Measurements from ENCODE around the gene PCBD2.
"Not testable (repeated sequence)": the region's sequence is repeated elsewhere in the genome, so short reads cannot be mapped to it uniquely, and the experiment has no call there.

PCBD2 gene

GRCh38 chr5:134963098-134963497 is 58.2 kb downstream of the PCBD2 start:
- DNase-seq (ENCODE audit: low read depth in 2 of 2): no peak

- DNase-seq (ENCODE audit: low read depth in 2 of 2): no peak
Measured at GRCh38 chr5:134964359-134965270, 59.7 kb downstream of the PCBD2 start.

- DNase-seq (ENCODE audit: low read depth in 2 of 2): no peak
Measured at GRCh38 chr5:134965271-134965825, 60.4 kb downstream of the PCBD2 start.

- DNase-seq (ENCODE audit: low read depth in 2 of 2): no peak
Measured at GRCh38 chr5:134967607-134968006, 62.7 kb downstream of the PCBD2 start, which contains the start of gene CATSPER3. Gene CATSPER3 (plus strand): TSS chr5:134967907. CDS start chr5:134967992, 85 bp downstream.

- no peak for DNase-seq (ENCODE audit: low read depth in 2 of 2)
Measured at GRCh38 chr5:134968055-134968454, 63.1 kb downstream of the PCBD2 start.

GRCh38 chr5:134969166-134969565 is 64.2 kb downstream of the PCBD2 start:
- no peak for DNase-seq (ENCODE audit: low read depth in 2 of 2)

GRCh38 chr5:134975078-134975715 is 70.3 kb downstream of the PCBD2 start:
- DNase-seq (ENCODE audit: low read depth in 2 of 2): no peak

GRCh38 chr5:134975843-134976242 is 70.9 kb downstream of the PCBD2 start:
- no peak for DNase-seq (ENCODE audit: low read depth in 2 of 2)

- DNase-seq (ENCODE audit: low read depth in 2 of 2): no peak
Measured at GRCh38 chr5:134976841-134977240, 71.9 kb downstream of the PCBD2 start.

GRCh38 chr5:134979416-134979815 is 74.5 kb downstream of the PCBD2 start:
- no peak for DNase-seq (ENCODE audit: low read depth in 2 of 2)

- no peak for DNase-seq (ENCODE audit: low read depth in 2 of 2)
Measured at GRCh38 chr5:134982230-134982629, 77.3 kb downstream of the PCBD2 start.

GRCh38 chr5:134989266-134989830 is 84.4 kb downstream of the PCBD2 start:
- DNase-seq (ENCODE audit: low read depth in 2 of 2): no peak

- not testable (repeated sequence) for DNase-seq (ENCODE audit: low read depth in 2 of 2)
Measured at GRCh38 chr5:134990183-134990582, 85.3 kb downstream of the PCBD2 start.

- DNase-seq (ENCODE audit: low read depth in 2 of 2): no peak
Measured at GRCh38 chr5:134992148-134992547, 87.2 kb downstream of the PCBD2 start.

GRCh38 chr5:134993161-134993560 is 88.2 kb downstream of the PCBD2 start:
- no peak for DNase-seq (ENCODE audit: low read depth in 2 of 2)

GRCh38 chr5:134994560-134995156 is 89.7 kb downstream of the PCBD2 start:
- no peak for DNase-seq (ENCODE audit: low read depth in 2 of 2)

- no peak for DNase-seq (ENCODE audit: low read depth in 2 of 2)
Measured at GRCh38 chr5:134995850-134996402, 91.0 kb downstream of the PCBD2 start.

GRCh38 chr5:134997015-134997414 is 92.1 kb downstream of the PCBD2 start:
- DNase-seq (ENCODE audit: low read depth in 2 of 2): no peak

- DNase-seq (ENCODE audit: low read depth in 2 of 2): not testable (repeated sequence)
Measured at GRCh38 chr5:134998068-134998467, 93.1 kb downstream of the PCBD2 start.

- no peak for DNase-seq (ENCODE audit: low read depth in 2 of 2)
Measured at GRCh38 chr5:135004376-135004775, 99.4 kb downstream of the PCBD2 start.

- DNase-seq (ENCODE audit: low read depth in 2 of 2): no peak
Measured at GRCh38 chr5:135005076-135005475, 100.1 kb downstream of the PCBD2 start.

- no peak for DNase-seq (ENCODE audit: low read depth in 2 of 2)
Measured at GRCh38 chr5:135007305-135007704, 102.4 kb downstream of the PCBD2 start.
